ENCODE data around the gene WWC2. TPM values are rescaled to one million over a fixed set of nuclear protein-coding genes. Genes with fewer than 3 reads are reported as not detected.

WWC2 gene
- total and polyA plus RNA-seq, 2 donors (not counting 3 experiments of a cell fraction or from before 2014, with no cell fraction given) = 12.9 to 52.2 TPM

GRCh38 chr4:183130328-183131155, 31.5 kb downstream of the WWC2 start:
- Histone ChIP-seq H4K20me1 (replicated peaks; ENCODE audit: control insufficient read depth, extremely low read depth, insufficient read depth, low read length) (peaks cover 10% of the 10 kb centered on the region), H3K27ac (ENCODE audit: insufficient read depth, low read depth, low read length) (no peak overlapping the region), H3K4me3 (replicated peaks in 1 of 3; ENCODE audit: insufficient read depth in 1 of 3, low read depth in 1 of 3, low read length in 3 of 3) (no peak overlapping the region), H3K4me2 (ENCODE audit: insufficient read depth, low read length) (no peak overlapping the region), H3K4me1 (ENCODE audit: control insufficient read depth, extremely low read depth, insufficient read depth, low read length) (no peaks in the 10 kb centered on the region), H2AFZ (ENCODE audit: low read depth, low read length) (no peak overlapping the region), H3K9me3 (replicated peaks; ENCODE audit: control insufficient read depth, insufficient read depth, low read length) (no peaks in the 10 kb centered on the region), H3K9me1 (replicated peaks; ENCODE audit: control insufficient read depth, extremely low read depth, insufficient read depth, low read length) (peaks cover 2% of the 10 kb centered on the region), H3K9ac (replicated peaks; ENCODE audit: extremely low read depth, insufficient read depth, low read length) (no peak overlapping the region), H3K27me3 (ENCODE audit: control insufficient read depth in 2 of 2, insufficient read depth in 2 of 2, low read length in 2 of 2) (no peaks in the 10 kb centered on the region), H3K79me2 (ENCODE audit: control insufficient read depth, insufficient read depth, low read length) (peaks cover 70% of the 10 kb centered on the region), H3K36me3 (ENCODE audit: control insufficient read depth in 2 of 2, extremely low read depth in 1 of 2, insufficient read depth in 2 of 2, low read length in 2 of 2) (no peaks in the 10 kb centered on the region)
- dilution Hi-C loops (cut with MboI; ENCODE audit: extremely low pct_ligation_motif_present, low sequenced_read_pairs) = no loop called here
- POLR2A ChIA-PET = no interaction called here
- intact Hi-C loops (cut with micrococcal nuclease) = no loop called here
- BruUV-seq (replicated peaks) = no TSS peak
- CTCF ChIA-PET = no interaction called here
- FAIRE-seq = no peak
- TF ChIP-seq FOS (IDR thresholded peaks at IDR 0.05; ENCODE audit: borderline replicate concordance, insufficient read depth, low read length) = no peak
- TF ChIP-seq GATA2 (IDR thresholded peaks at IDR 0.05; ENCODE audit: insufficient read depth, insufficient read length, low read depth, low read length) = no peak
- TF ChIP-seq POLR2AphosphoS5 (IDR thresholded peaks at IDR 0.05; ENCODE audit: insufficient read depth, low read depth, low read length) = no peak
- TF ChIP-seq MYC (IDR thresholded peaks at IDR 0.05; ENCODE audit: low read depth, low read length) = no peak
- no peak for TF ChIP-seq POLR2A (IDR thresholded peaks at IDR 0.05; ENCODE audit: low read depth, low read length)
- peak; percentile 52 for DNase-seq (ENCODE audit: low read depth, low spot score)

GRCh38 chr4:183132081-183132480, 33.0 kb downstream of the WWC2 start:
- no peak overlapping the region for H3K4me2 ChIP-seq (ENCODE audit: insufficient read depth, low read length)
- no peak overlapping the region for H3K9ac ChIP-seq (replicated peaks; ENCODE audit: extremely low read depth, insufficient read depth, low read length)
- ChIA-PET CTCF (no interaction called here), POLR2A (no interaction called here)
- H3K9me3 ChIP-seq (replicated peaks; ENCODE audit: control insufficient read depth, insufficient read depth, low read length) = no peaks in the 10 kb centered on the region
- H3K36me3 ChIP-seq (ENCODE audit: control insufficient read depth in 2 of 2, extremely low read depth in 1 of 2, insufficient read depth in 2 of 2, low read length in 2 of 2) = no peaks in the 10 kb centered on the region
- dilution Hi-C loops (cut with MboI; ENCODE audit: extremely low pct_ligation_motif_present, low sequenced_read_pairs) (no loop called here), intact Hi-C loops (cut with micrococcal nuclease) (no loop called here)
- no peaks in the 10 kb centered on the region for H3K4me1 ChIP-seq (ENCODE audit: control insufficient read depth, extremely low read depth, insufficient read depth, low read length)
- no peak for DNase-seq (ENCODE audit: low read depth, low spot score)
- no peak overlapping the region for H3K4me3 ChIP-seq (replicated peaks in 1 of 3; ENCODE audit: insufficient read depth in 1 of 3, low read depth in 1 of 3, low read length in 3 of 3)
- H4K20me1 ChIP-seq (replicated peaks; ENCODE audit: control insufficient read depth, extremely low read depth, insufficient read depth, low read length) = peaks cover 10% of the 10 kb centered on the region
- TF ChIP-seq MYC (IDR thresholded peaks at IDR 0.05; ENCODE audit: low read depth, low read length) (no peak), JUN (IDR thresholded peaks at IDR 0.05; ENCODE audit: borderline replicate concordance, insufficient read depth, insufficient read length, low read depth) (no peak), POLR2A (IDR thresholded peaks at IDR 0.05; ENCODE audit: low read depth, low read length) (no peak), FOS (IDR thresholded peaks at IDR 0.05; ENCODE audit: borderline replicate concordance, insufficient read depth, low read length) (no peak)
- H3K79me2 ChIP-seq (ENCODE audit: control insufficient read depth, insufficient read depth, low read length) = peaks cover 71% of the 10 kb centered on the region
- H2AFZ ChIP-seq (ENCODE audit: low read depth, low read length) = no peak overlapping the region
- no peaks in the 10 kb centered on the region for H3K27me3 ChIP-seq (ENCODE audit: control insufficient read depth in 2 of 2, insufficient read depth in 2 of 2, low read length in 2 of 2)
- H3K9me1 ChIP-seq (replicated peaks; ENCODE audit: control insufficient read depth, extremely low read depth, insufficient read depth, low read length) = peaks cover 2% of the 10 kb centered on the region
- no peak for FAIRE-seq
- H3K27ac ChIP-seq (ENCODE audit: insufficient read depth, low read depth, low read length) = no peak overlapping the region
- BruUV-seq (replicated peaks) = no TSS peak

Measured in endothelial cell of umbilical vein (primary cell).